Measurements from ENCODE around the gene CELA2B. TPM values are rescaled to one million over a fixed set of nuclear protein-coding genes. Genes with fewer than 3 reads are reported as not detected.
"Not testable (repeated sequence)": the region's sequence is repeated elsewhere in the genome, so short reads cannot be mapped to it uniquely, and the experiment has no call there.

Gene CELA2B
- polyA plus RNA-seq, 2 of the 4 experiments (the other 2 are of a cell fraction): not detected

GRCh38 chr1:15434739-15435138 lies 41.2 kb upstream of the CELA2B start:
- H3K4me3 ChIP-seq; FAIRE-seq; DNase-seq (ENCODE audit: low read depth in 1 of 2, low spot score in 1 of 2); H3K27ac ChIP-seq; H3K4me2 ChIP-seq; ATAC-seq; POLR2A ChIA-PET; H3K9me3 ChIP-seq: not testable (repeated sequence)
- H3K4me1 ChIP-seq: peaks cover 32% of the 10 kb centered on the region
- peak; percentile 42 to 70; a peak in 3 of 4 replicates for TF ChIP-seq CEBPB (IDR thresholded peaks at IDR 0.05)
- CTCF ChIA-PET: interaction anchor here (1.0 to 4.3 kb wide), 3 partner anchors 9 to 282 kb away, joined by 3 to 21 read pairs (median 3); no protein-coding TSS in a partner anchor
- 54% methylated on average over 8 of the region's 8 CpGs for WGBS (ENCODE audit: missing lambda C conversion rate)

- ATAC-seq (peak in 1 of 2 experiments; percentile 1; a peak in 2 of 6 replicates), DNase-seq (ENCODE audit: low read depth in 1 of 2, low spot score in 1 of 2) (no peak), FAIRE-seq (no peak)
- POLR2A ChIA-PET: no interaction called here
- H3K4me2 ChIP-seq: no peak overlapping the region
- 87% methylated on average over 17 of the region's 17 CpGs for WGBS (ENCODE audit: missing lambda C conversion rate)
- CTCF ChIA-PET: interaction anchor here (1.0 to 4.3 kb wide), 5 partner anchors 8 to 283 kb away, joined by 3 to 21 read pairs (median 3); no protein-coding TSS in a partner anchor
- no peak overlapping the region for H3K4me3 ChIP-seq
- H3K9me3 ChIP-seq: no peaks in the 10 kb centered on the region
- H3K27ac ChIP-seq: no peak overlapping the region
- H3K4me1 ChIP-seq: peaks cover 25% of the 10 kb centered on the region
- TF ChIP-seq PHF8 (IDR thresholded peaks at IDR 0.05; ENCODE audit: borderline replicate concordance, low read depth) (no peak), ESRRA (IDR thresholded peaks at IDR 0.05; ENCODE audit: borderline replicate concordance, low read length) (no peak), POLR2AphosphoS2 (conservative IDR thresholded peaks at IDR 0.05; ENCODE audit: low read length) (peak; percentile 92), RARB (CRISPR knock-in tag; IDR thresholded peaks at IDR 0.05) (0 out of 2 replicates have a peak, but pooled peaks have one; percentile 26), HOXA7 (CRISPR knock-in tag; IDR thresholded peaks at IDR 0.05) (peak; percentile 67; the same call in 1 of the 2 replicates)
These were observed 40.4 kb upstream of the CELA2B start for GRCh38 chr1:15435239-15436077.

DNA sequence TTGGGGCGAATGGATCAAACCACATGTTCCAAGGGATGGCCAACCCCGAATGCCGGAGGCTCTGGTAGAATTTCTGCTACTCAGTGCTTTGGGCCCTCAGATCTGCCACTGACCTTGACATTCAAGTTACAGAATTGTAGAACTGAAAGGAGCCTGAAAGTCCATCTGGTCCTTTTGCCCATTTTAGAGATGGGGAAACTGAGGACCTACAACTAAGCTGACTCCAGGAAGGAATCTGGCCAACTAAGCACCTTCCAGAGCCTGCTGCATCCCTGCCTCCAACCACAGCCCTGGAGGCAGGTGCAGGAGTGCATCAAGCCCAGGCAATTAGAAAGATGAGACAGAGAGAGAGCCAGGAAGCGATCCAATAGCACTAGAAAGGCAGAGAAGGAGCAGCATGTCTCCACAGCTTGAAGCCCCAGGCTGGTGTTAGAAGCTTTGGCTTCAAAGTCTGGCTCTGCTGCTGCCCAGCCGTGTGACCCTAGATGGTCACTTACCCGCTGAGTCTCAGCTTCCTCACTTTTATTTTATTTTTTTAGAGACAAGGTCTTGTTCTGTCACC lies 38.9 kb upstream of the CELA2B start:
- H3K9me3 ChIP-seq: no peaks in the 10 kb centered on the region
- H3K4me2 ChIP-seq: no peak overlapping the region
- TF ChIP-seq ESRRA (IDR thresholded peaks at IDR 0.05; ENCODE audit: borderline replicate concordance, low read length) (no peak), CEBPB (IDR thresholded peaks at IDR 0.05) (no peak), SREBF2 (IDR thresholded peaks at IDR 0.05) (no peak), E2F6 (IDR thresholded peaks at IDR 0.05; ENCODE audit: borderline replicate concordance, low read depth) (no peak), HOXA7 (CRISPR knock-in tag; IDR thresholded peaks at IDR 0.05) (peak; percentile 45; the same call in 1 of the 2 replicates), ELK1 (IDR thresholded peaks at IDR 0.05; ENCODE audit: low read depth, low read length) (no peak), POLR2AphosphoS2 (conservative IDR thresholded peaks at IDR 0.05; ENCODE audit: low read length) (peak; percentile 60; the same call in 1 of the 2 replicates), FOXS1 (CRISPR knock-in tag; IDR thresholded peaks at IDR 0.05) (no peak), TFCP2L1 (CRISPR knock-in tag; IDR thresholded peaks at IDR 0.05) (peak; percentile 28; the same call in 1 of the 2 replicates), FOSB (CRISPR knock-in tag; IDR thresholded peaks at IDR 0.05) (peak; percentile 14; the same call in 1 of the 2 replicates), JUNB (IDR thresholded peaks at IDR 0.05) (no peak), NR3C1 (IDR thresholded peaks at IDR 0.05) (no peak), PHF8 (IDR thresholded peaks at IDR 0.05; ENCODE audit: borderline replicate concordance, low read depth) (no peak)
- TF ChIP-seq, protein P1, sequence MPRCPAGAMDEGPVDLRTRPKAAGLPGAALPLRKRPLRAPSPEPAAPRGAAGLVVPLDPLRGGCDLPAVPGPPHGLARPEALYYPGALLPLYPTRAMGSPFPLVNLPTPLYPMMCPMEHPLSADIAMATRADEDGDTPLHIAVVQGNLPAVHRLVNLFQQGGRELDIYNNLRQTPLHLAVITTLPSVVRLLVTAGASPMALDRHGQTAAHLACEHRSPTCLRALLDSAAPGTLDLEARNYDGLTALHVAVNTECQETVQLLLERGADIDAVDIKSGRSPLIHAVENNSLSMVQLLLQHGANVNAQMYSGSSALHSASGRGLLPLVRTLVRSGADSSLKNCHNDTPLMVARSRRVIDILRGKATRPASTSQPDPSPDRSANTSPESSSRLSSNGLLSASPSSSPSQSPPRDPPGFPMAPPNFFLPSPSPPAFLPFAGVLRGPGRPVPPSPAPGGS (IDR thresholded peaks at IDR 0.05): no peak
- CTCF ChIA-PET: interaction anchor here (1.3 to 4.3 kb wide), 3 partner anchors 10 to 132 kb away, joined by 4 to 21 read pairs (median 5); no protein-coding TSS in a partner anchor
- ATAC-seq (peak in 1 of 2 experiments; percentile 2; a peak in 2 of 6 replicates), DNase-seq (ENCODE audit: low read depth in 1 of 2, low spot score in 1 of 2) (no peak), FAIRE-seq (no peak)
- POLR2A ChIA-PET: interaction anchor here (0.6 kb wide), 1 partner anchor 25 kb away, joined by 3 read pairs; no protein-coding TSS in a partner anchor
- H3K4me1 ChIP-seq: peaks cover 17% of the 10 kb centered on the region
- H3K27ac ChIP-seq: no peak overlapping the region
- no peak overlapping the region for H3K4me3 ChIP-seq
- WGBS (ENCODE audit: missing lambda C conversion rate): 94% methylated on average over 6 of the region's 6 CpGs

Measured in A549 (cell line).